ENCODE measurements around the gene PMS2.

Gene PMS2

DNA sequence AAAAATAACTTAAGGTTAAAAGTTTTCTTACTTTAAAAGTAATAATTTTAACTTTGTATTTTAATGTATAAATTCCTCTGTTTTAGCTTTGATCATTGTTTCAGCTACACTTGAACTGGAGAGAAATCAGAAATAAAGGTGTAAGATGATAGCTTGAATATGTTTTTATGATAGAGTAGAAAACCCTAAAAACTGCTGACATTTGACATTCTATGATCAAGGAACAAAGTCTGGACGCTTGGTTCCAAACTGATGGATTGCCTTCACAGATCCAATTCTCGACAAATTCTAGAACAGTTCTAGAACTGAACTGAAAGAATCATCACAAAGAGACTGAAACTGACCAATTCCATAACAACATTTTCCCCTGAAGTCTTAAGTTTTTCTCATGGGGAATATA lies 22.1 kb upstream of the PMS2 start, which contains the start of gene ANKRD61:
ANKRD61 (plus strand) TSS at position 389 of the 400 bp plus-strand sequence; CDS start at position 389, 0 bp downstream.
- Histone ChIP-seq H3K27me3 (ENCODE audit: control insufficient read depth, insufficient read depth, low read length) (no peaks in the 10 kb centered on the region), H3K4me3 (ENCODE audit: low read length) (no peak within 1 kb of the TSS), H3K4me1 (ENCODE audit: control insufficient read depth, insufficient read depth, low read length) (no peaks in the 10 kb centered on the region), H3K36me3 (ENCODE audit: control insufficient read depth, insufficient read depth, low read length) (peaks cover 25% of the 10 kb centered on the region), H3K9me3 (ENCODE audit: control insufficient read depth, insufficient read depth, low read length) (no peaks in the 10 kb centered on the region), H3K27ac (ENCODE audit: low read length) (no peak within 1 kb of the TSS)
- no peak for DNase-seq (ENCODE audit: low read depth, low spot score)
- WGBS (ENCODE audit: insufficient coverage, insufficient read length), result no CpG with 5 or more reads among the region's 2 CpGs

DNA sequence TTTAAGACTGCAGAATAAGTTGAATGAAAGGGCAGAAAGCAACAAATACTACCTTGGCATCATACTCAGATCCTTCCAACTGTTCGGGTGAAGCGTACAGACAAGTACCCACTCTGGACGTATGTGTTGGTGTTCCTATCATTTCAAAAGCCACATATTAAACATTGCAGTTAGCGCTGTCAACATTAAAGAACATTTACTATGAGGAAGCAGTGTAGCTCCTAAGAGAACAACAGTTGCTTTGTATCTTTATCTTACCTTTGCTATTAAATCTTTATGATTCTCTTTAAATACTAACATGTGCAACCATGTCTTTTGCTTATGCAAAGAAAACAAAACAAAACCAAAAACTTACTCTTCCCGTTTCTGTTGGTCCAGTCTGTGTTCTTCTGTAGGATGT lies 19.7 kb upstream of the PMS2 start:
- H3K36me3 ChIP-seq (ENCODE audit: control insufficient read depth, insufficient read depth, low read length), result peaks cover 23% of the 10 kb centered on the region
- H3K9me3 ChIP-seq (ENCODE audit: control insufficient read depth, insufficient read depth, low read length), result no peaks in the 10 kb centered on the region
- H3K4me1 ChIP-seq (ENCODE audit: control insufficient read depth, insufficient read depth, low read length), result no peaks in the 10 kb centered on the region
- no peak for DNase-seq (ENCODE audit: low read depth, low spot score)
- H3K4me3 ChIP-seq (ENCODE audit: low read length), result no peak overlapping the region
- no peaks in the 10 kb centered on the region for H3K27me3 ChIP-seq (ENCODE audit: control insufficient read depth, insufficient read depth, low read length)
- no CpG with 5 or more reads among the region's 5 CpGs for WGBS (ENCODE audit: insufficient coverage, insufficient read length)
- H3K27ac ChIP-seq (ENCODE audit: low read length), result no peak overlapping the region

DNA sequence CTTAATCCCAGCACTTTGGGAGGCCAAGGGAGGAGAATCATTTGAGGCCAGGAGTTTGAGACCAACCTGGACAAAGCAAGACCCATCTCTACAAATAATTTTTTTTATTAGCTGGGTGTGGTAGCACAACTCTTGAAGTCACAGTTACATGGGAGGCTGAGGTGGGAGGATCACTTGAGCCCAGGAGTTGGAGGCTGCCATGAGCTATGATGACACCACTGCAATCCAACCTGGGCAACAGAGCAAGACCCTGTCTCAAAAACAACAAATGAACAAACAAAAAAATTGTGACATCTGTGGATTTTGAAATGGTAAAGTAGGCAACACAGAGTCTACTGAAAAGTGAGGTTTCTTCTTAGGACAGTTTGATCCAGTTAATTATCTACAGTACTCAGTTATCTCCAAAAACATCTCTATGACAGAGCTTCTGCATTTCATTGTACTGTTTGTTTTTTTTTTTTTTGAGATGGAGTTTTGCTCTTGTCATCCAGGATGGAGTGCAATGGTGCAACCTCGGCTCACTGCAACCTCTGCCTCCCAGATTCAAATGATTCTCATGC lies 19.0 kb upstream of the PMS2 start:
- Histone ChIP-seq H3K36me3 (ENCODE audit: control insufficient read depth, insufficient read depth, low read length) (peaks cover 27% of the 10 kb centered on the region), H3K27me3 (ENCODE audit: control insufficient read depth, insufficient read depth, low read length) (no peaks in the 10 kb centered on the region), H3K4me3 (ENCODE audit: low read length) (no peak overlapping the region), H3K9me3 (ENCODE audit: control insufficient read depth, insufficient read depth, low read length) (no peaks in the 10 kb centered on the region), H3K4me1 (ENCODE audit: control insufficient read depth, insufficient read depth, low read length) (no peaks in the 10 kb centered on the region), H3K27ac (ENCODE audit: low read length) (no peak overlapping the region)
- DNase-seq (ENCODE audit: low read depth, low spot score), result no peak
- no CpG with 5 or more reads among the region's 1 CpG for WGBS (ENCODE audit: insufficient coverage, insufficient read length)

DNA sequence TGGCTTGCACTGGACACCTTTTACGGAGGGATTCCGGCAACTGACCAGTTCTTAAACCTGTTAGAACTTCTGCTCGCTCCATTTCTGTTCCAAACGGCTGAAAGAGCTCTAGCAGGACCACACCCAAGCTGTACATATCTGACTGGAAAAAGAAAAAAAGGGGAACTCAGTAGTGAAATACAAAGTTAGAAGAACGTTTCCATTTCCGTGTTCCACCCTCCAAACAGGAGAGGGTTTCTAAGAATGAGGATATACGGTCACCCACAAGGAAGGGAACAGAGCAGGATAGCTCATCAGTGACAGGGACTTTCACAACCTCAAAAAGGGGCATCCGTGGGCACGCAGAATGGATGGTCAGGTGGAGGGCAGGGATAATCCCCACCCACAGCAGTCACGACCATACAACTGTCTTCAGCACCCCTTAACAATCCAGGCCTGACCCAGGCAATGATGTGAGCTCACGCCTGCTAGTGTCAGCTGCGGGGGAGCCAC lies 18.0 kb upstream of the PMS2 start:
- no CpG with 5 or more reads among the region's 12 CpGs for WGBS (ENCODE audit: insufficient coverage, insufficient read length)
- no peak overlapping the region for H3K4me3 ChIP-seq (ENCODE audit: low read length)
- no peaks in the 10 kb centered on the region for H3K4me1 ChIP-seq (ENCODE audit: control insufficient read depth, insufficient read depth, low read length)
- H3K36me3 ChIP-seq (ENCODE audit: control insufficient read depth, insufficient read depth, low read length), result peaks cover 33% of the 10 kb centered on the region
- no peak overlapping the region for H3K27ac ChIP-seq (ENCODE audit: low read length)
- no peaks in the 10 kb centered on the region for H3K27me3 ChIP-seq (ENCODE audit: control insufficient read depth, insufficient read depth, low read length)
- DNase-seq (ENCODE audit: low read depth, low spot score), result no peak
- H3K9me3 ChIP-seq (ENCODE audit: control insufficient read depth, insufficient read depth, low read length), result no peaks in the 10 kb centered on the region

DNA sequence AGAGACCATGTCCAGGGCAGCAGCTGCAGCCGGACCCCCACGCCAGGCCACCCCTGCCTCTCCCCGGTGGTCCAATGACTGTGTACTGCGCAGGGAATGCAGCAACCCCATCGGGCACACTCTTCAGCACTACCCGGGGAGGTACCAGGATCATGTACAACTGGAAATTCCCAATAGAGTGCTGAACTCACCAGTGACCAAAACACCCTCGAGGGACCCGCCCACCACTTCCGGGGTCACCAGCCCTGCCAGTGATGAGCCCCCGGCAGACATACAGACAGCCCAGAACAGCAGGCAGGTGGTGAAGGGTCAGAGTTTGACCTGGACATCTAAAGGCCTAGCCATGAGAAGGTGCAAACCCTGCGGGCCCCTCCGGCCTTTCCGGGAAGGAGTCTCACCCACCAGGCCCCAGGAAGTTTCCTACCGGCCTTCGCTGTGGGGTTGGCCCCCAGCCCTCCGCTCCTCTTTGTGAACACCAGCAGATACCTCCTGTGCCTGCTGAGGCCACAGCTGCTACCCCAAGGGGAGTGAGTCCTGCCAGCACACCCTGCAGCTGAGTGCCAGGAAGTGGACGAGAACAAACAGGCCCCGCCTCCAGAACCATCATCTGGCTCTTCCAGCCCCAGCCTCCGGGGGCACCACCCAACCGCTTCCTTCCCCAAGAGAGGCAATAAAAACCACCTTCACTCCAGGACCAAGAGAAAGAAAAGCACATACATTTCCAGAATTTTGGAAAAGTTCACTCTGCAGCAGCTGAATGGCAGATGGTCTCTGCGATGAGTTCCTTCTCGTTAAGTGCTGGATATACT lies 17.4 kb upstream of the PMS2 start:
- Histone ChIP-seq H3K9me3 (ENCODE audit: control insufficient read depth, insufficient read depth, low read length) (no peaks in the 10 kb centered on the region), H3K27me3 (ENCODE audit: control insufficient read depth, insufficient read depth, low read length) (no peaks in the 10 kb centered on the region), H3K4me3 (ENCODE audit: low read length) (no peak overlapping the region), H3K4me1 (ENCODE audit: control insufficient read depth, insufficient read depth, low read length) (no peaks in the 10 kb centered on the region), H3K36me3 (ENCODE audit: control insufficient read depth, insufficient read depth, low read length) (peaks cover 35% of the 10 kb centered on the region), H3K27ac (ENCODE audit: low read length) (no peak overlapping the region)
- peak; percentile 39 for DNase-seq (ENCODE audit: low read depth, low spot score)
- WGBS (ENCODE audit: insufficient coverage, insufficient read length), result no CpG with 5 or more reads among the region's 22 CpGs

DNA sequence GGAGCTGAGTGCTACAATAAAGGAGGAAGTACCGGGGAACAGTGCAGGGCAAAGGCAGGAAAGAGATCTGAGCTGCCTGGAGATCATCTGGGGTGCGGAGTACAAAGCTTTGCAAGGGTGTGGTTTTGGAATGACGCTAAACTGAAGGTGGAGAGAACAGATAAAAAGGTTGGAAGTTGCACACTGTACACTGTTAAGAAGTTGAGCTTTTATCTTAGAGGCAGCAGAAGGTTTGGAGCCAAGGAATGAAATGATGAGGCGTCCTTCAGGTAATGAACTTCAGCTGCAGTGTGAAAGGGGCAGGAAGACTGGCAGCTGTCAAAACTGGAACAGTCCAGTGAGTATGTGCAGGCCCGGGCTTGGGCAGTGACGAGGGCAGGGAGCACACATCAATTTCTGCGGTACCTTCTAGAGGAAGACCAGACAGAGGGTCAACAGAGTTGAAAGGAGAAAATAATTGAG lies 15.2 kb upstream of the PMS2 start:
- Histone ChIP-seq H3K27me3 (ENCODE audit: control insufficient read depth, insufficient read depth, low read length) (no peaks in the 10 kb centered on the region), H3K9me3 (ENCODE audit: control insufficient read depth, insufficient read depth, low read length) (no peaks in the 10 kb centered on the region), H3K36me3 (ENCODE audit: control insufficient read depth, insufficient read depth, low read length) (peaks cover 41% of the 10 kb centered on the region), H3K4me1 (ENCODE audit: control insufficient read depth, insufficient read depth, low read length) (no peaks in the 10 kb centered on the region), H3K27ac (ENCODE audit: low read length) (no peak overlapping the region), H3K4me3 (ENCODE audit: low read length) (no peak overlapping the region)
- WGBS (ENCODE audit: insufficient coverage, insufficient read length), result no CpG with 5 or more reads among the region's 7 CpGs
- no peak for DNase-seq (ENCODE audit: low read depth, low spot score)

DNA sequence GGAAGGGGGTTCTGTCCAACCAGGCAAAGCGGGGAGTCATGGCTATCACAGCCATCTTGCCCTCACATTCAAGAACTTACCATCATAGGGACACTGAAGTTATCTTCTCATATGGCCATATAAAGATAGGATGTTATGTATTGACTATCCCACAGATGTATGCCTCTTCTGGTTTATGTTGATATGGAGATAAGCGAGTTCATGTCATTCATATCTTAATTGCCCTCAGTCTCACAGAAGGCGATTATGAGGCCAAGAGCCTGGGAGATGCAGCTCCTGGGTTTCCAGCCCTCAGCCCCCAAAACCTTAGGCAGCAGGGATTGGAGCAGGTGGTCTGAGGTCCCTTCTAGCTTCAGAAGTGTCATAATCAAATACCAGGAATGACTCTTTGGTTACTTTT lies 13.9 kb upstream of the PMS2 start:
- Histone ChIP-seq H3K4me3 (ENCODE audit: low read length) (no peak overlapping the region), H3K4me1 (ENCODE audit: control insufficient read depth, insufficient read depth, low read length) (no peaks in the 10 kb centered on the region), H3K9me3 (ENCODE audit: control insufficient read depth, insufficient read depth, low read length) (no peaks in the 10 kb centered on the region), H3K36me3 (ENCODE audit: control insufficient read depth, insufficient read depth, low read length) (peaks cover 43% of the 10 kb centered on the region), H3K27ac (ENCODE audit: low read length) (no peak overlapping the region), H3K27me3 (ENCODE audit: control insufficient read depth, insufficient read depth, low read length) (no peaks in the 10 kb centered on the region)
- DNase-seq (ENCODE audit: low read depth, low spot score), result no peak
- WGBS (ENCODE audit: insufficient coverage, insufficient read length), result no CpG with 5 or more reads among the region's 3 CpGs

DNA sequence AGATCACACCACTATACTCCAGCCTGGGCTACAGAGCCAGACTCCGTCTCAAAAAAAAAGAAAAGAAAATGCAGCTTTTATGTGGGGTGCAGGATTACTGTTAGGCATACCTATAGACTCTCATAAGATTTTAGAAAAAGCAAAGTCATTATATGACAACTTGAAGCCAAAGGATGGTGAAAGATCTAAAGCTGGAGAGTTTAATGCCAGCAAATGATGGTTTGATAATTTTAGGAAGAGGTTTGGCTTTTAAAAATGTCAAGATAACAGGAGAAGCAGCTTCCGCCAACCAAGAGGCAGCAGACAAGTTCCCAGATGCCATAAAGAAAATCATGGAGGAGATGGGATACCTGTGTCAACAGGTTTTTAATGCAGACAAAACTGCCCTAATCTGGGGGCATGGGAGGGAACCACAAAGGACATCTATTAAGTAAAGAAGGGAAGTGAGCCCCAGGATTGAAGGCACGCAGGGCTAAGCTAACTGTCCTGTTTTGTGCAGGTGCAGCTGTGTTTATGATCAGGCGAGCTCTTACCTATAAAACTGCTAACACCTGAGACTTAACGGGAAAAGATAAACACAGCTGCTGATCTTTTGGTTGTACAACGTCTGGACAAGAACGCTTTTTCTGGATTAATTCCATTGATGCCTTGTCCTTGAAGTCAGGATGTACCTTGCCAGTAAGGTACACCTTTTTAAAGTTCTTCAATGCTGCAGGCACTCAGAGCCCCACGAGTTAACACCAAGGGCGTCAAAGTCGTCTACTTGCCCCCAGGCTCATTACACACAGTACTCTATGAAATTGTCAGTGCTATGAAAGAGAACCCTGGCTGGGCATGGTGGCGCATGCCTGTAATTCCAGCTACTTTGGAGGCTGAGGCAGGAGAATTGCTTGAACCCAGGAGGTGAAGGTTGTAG lies 11.8 kb upstream of the PMS2 start:
- DNase-seq (ENCODE audit: low read depth, low spot score), result no peak
- Histone ChIP-seq H3K27ac (ENCODE audit: low read length) (no peak overlapping the region), H3K36me3 (ENCODE audit: control insufficient read depth, insufficient read depth, low read length) (peaks cover 45% of the 10 kb centered on the region), H3K9me3 (ENCODE audit: control insufficient read depth, insufficient read depth, low read length) (no peaks in the 10 kb centered on the region), H3K4me3 (ENCODE audit: low read length) (no peak overlapping the region), H3K4me1 (ENCODE audit: control insufficient read depth, insufficient read depth, low read length) (no peaks in the 10 kb centered on the region), H3K27me3 (ENCODE audit: control insufficient read depth, insufficient read depth, low read length) (no peaks in the 10 kb centered on the region)
- no CpG with 5 or more reads among the region's 11 CpGs for WGBS (ENCODE audit: insufficient coverage, insufficient read length)

DNA sequence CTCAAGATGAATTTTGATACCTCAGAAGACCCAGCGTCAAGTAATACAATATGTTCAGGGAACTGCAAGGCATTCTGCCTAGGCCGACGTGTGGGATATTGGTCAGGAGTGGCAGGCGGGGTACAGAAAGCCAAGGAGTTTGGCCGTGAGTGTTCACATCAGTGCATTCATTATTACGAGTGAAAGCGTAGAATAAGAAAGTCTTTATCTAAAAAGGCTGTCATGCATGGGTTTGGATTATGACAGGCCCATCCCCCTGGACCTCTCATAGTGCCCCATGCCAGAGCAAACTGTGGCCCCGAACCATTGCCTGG lies 7.8 kb upstream of the PMS2 start:
- no peaks in the 10 kb centered on the region for H3K4me1 ChIP-seq (ENCODE audit: control insufficient read depth, insufficient read depth, low read length)
- no peak overlapping the region for H3K27ac ChIP-seq (ENCODE audit: low read length)
- H3K36me3 ChIP-seq (ENCODE audit: control insufficient read depth, insufficient read depth, low read length), result peaks cover 34% of the 10 kb centered on the region
- H3K4me3 ChIP-seq (ENCODE audit: low read length), result no peak overlapping the region
- no peaks in the 10 kb centered on the region for H3K9me3 ChIP-seq (ENCODE audit: control insufficient read depth, insufficient read depth, low read length)
- no peak for DNase-seq (ENCODE audit: low read depth, low spot score)
- no CpG with 5 or more reads among the region's 8 CpGs for WGBS (ENCODE audit: insufficient coverage, insufficient read length)
- H3K27me3 ChIP-seq (ENCODE audit: control insufficient read depth, insufficient read depth, low read length), result no peaks in the 10 kb centered on the region

DNA sequence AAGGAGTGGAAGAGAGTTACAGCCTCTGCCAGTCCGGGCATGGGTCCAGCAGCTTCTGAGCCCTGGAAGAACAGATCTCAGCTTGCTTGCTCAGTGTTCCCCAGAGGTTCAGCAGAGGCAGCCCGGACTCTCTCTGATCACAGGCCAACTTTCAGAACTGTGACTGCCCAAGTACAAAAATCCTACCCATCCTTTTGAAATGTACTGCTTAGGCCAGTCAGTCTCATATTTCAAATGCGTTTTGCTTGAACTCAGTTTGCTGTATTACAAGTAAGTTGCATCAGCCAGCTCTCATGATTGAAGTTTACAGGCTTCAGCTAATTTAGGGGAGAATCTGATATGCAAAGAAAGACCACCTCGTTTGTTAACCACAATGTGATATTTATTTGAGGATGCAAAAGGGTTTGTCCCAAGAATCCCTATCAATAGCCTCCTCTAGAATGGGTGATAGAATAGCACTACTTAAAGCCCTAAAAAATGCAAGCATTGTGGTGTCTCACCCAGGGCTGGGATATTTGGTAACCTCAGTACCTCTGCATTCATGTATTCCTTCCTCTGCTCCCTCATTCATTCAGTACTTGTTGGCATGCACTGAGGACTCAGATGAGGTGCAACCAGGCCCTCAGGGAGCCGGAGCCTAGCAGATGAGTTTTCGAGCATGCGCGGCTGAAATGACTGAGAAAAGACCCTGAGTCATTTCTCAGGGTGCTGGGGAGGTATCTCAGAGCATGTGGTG lies 7.2 kb upstream of the PMS2 start:
- Histone ChIP-seq H3K9me3 (ENCODE audit: control insufficient read depth, insufficient read depth, low read length) (no peaks in the 10 kb centered on the region), H3K4me3 (ENCODE audit: low read length) (no peak overlapping the region), H3K4me1 (ENCODE audit: control insufficient read depth, insufficient read depth, low read length) (no peaks in the 10 kb centered on the region), H3K27me3 (ENCODE audit: control insufficient read depth, insufficient read depth, low read length) (no peaks in the 10 kb centered on the region), H3K27ac (ENCODE audit: low read length) (no peak overlapping the region), H3K36me3 (ENCODE audit: control insufficient read depth, insufficient read depth, low read length) (peaks cover 34% of the 10 kb centered on the region)
- no peak for DNase-seq (ENCODE audit: low read depth, low spot score)
- WGBS (ENCODE audit: insufficient coverage, insufficient read length), result no CpG with 5 or more reads among the region's 8 CpGs
